Neural progenitor cell (in vitro differentiated cells): Measurements from ENCODE around the gene BCL7C.

Source experiments
- CTCF ChIP-seq: fragments of 200-600 bp; sonication (generic); IDR thresholded peaks from 2 replicates; pipeline ENCODE4 v1.5.1; 2017; ENCODE audit warnings: antibody characterized with exemption, mild to moderate bottlenecking
- EZH2 ChIP-seq: fragments of 200-600 bp; sonication (generic); IDR thresholded peaks from 2 replicates; pipeline ENCODE4 v1.6.1; 2017; ENCODE audit warnings: antibody characterized with exemption, mild to moderate bottlenecking, moderate library complexity

GRCh38 chr16:30892670-30893416 is 1.0 kb downstream of the BCL7C start:
- TF ChIP-seq CTCF (no peak), EZH2 (no peak)
